Activated naive CD8-positive, alpha-beta T cell treated with anti-CD3 and anti-CD28 coated beads, Interleukin-2, amount 50 U/mL, for 24 hours (primary cell): ENCODE measurements around the gene PPP1R14B.
A peak's percentile ranks its signal among the peaks of the same experiment; 100 is the strongest.

Experiments used
- ATAC-seq: fragments of 150-1000 bp; cut with Tn5 transposase; one replicate; pipeline ENCODE4 v1.10.0; 2021
- DNase-seq: peaks from one replicate; pipeline ENCODE4 v3.0.0; 2021
- H3K27ac Mint-ChIP-seq: one replicate; pipeline ENCODE4 v1.8.0; 2021; ENCODE audit warnings: mild to moderate bottlenecking, mixed read lengths
- H3K27me3 Mint-ChIP-seq: one replicate; pipeline ENCODE4 v1.8.0; 2021; ENCODE audit warnings: mixed read lengths
- H3K36me3 Mint-ChIP-seq: one replicate; pipeline ENCODE4 v1.8.0; 2021; ENCODE audit warnings: low read depth, mixed read lengths
- H3K4me1 Mint-ChIP-seq: one replicate; pipeline ENCODE4 v1.8.0; 2021; ENCODE audit warnings: mixed read lengths
- H3K4me3 Mint-ChIP-seq: one replicate; pipeline ENCODE4 v1.8.0; 2021; ENCODE audit warnings: mild to moderate bottlenecking, moderate library complexity, mixed read lengths
- H3K9me3 Mint-ChIP-seq: one replicate; pipeline ENCODE4 v1.8.0; 2021; ENCODE audit warnings: mixed read lengths

PPP1R14B gene

DNA sequence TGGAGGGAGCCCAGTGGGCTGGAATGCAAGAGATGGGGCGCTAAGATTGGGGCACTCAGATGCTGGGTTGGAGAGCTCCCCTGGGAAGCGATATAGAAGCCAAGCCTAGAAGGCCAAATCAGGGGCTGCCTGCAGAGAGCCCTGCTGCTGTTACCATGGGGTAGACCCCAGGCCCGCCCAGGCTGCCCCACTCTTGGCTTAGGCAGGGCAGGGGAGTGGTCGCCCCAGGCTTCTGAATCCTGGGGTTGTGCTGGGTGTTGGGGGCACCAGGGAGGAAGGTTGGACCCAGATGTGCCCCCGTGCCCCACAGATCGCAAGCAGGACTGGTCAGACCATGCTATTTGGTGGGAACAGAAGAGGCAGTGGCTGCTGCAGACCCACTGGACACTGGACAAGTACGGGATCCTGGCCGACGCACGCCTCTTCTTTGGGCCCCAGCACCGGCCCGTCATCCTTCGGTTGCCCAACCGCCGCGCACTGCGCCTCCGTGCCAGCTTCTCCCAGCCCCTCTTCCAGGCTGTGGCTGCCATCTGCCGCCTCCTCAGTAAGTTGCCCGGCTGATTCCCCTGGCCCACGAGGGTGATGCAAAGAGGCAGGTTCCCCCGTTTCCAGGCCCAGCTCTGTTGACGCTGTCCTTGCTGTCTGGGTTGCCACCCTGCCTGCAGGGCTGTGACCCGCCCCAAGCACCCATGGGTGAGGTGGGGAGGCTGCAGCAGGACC is 36.3 kb downstream of the PPP1R14B start:
- ATAC-seq (no peak), DNase-seq (no peak)
- no peaks in the 10 kb centered on the region for H3K27me3 Mint-ChIP-seq
- H3K4me1 Mint-ChIP-seq = peaks cover 56% of the 10 kb centered on the region
- no peaks in the 10 kb centered on the region for H3K9me3 Mint-ChIP-seq
- H3K36me3 Mint-ChIP-seq = peaks cover 61% of the 10 kb centered on the region
- H3K4me3 Mint-ChIP-seq = no peak overlapping the region
- no peak overlapping the region for H3K27ac Mint-ChIP-seq

DNA sequence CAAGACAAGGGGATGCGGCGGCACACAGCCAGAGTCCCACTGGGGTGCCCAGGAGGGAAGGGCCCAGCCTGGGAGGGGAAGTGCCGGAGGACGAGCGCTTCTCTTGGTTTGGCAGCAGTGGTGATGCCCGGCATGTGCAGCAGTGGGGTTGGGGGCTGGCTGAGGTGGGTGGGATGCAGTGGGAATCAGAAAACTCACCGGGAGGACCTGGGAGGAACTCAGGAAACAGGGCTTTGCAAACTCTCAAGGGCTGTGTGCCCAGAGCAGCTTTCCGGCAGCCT is 37.2 kb downstream of the PPP1R14B start:
- ATAC-seq = no peak
- DNase-seq = no peak
- Mint-ChIP-seq H3K9me3 (no peaks in the 10 kb centered on the region), H3K27me3 (no peaks in the 10 kb centered on the region), H3K27ac (peak overlapping the region; percentile 96), H3K4me1 (peaks cover 55% of the 10 kb centered on the region), H3K4me3 (peak overlapping the region; percentile 93), H3K36me3 (peaks cover 61% of the 10 kb centered on the region)

DNA sequence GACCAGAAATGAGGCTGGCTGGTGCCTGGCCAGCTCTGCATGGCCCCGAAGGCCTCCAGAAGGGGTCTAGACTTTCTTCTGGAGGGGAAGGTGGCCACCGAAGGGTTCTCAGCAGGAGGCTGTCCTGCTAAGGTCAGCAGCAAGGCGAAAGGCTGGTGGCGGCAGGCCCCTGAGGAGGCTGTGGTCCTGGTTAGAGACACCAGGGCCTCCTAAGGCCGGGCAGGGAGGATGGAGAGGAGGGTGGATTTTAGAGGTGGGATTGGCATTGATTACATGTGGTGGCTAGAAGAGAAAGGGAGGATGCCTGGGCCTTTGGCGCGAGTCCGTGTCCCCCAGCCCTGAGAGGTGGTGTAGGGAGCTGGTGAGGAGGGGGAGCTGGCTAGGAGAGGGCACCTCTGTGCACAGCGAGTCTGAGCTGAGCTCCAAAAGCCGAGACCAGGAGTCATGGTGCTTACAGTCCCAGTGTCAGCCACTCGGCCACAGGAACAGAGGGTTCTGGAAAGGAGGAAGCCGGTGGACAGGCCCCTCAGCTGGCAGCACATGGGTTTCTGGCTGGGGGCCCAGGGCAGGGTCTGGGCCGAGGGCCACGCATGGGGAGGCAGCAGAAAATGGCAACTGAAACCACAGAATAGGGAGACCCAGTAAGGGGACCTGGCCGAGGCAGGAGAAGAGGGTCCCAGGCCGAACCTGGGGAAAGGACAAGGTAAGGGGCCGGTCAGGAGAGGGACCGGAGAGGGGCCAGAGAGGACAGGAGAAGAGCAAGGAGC is 37.8 kb downstream of the PPP1R14B start:
- H3K4me1 Mint-ChIP-seq = peaks cover 55% of the 10 kb centered on the region
- peaks cover 64% of the 10 kb centered on the region for H3K36me3 Mint-ChIP-seq
- H3K27ac Mint-ChIP-seq = peak overlapping the region; percentile 96
- no peak for DNase-seq
- no peaks in the 10 kb centered on the region for H3K27me3 Mint-ChIP-seq
- peak overlapping the region; percentile 93 for H3K4me3 Mint-ChIP-seq
- H3K9me3 Mint-ChIP-seq = no peaks in the 10 kb centered on the region
- ATAC-seq = no peak

DNA sequence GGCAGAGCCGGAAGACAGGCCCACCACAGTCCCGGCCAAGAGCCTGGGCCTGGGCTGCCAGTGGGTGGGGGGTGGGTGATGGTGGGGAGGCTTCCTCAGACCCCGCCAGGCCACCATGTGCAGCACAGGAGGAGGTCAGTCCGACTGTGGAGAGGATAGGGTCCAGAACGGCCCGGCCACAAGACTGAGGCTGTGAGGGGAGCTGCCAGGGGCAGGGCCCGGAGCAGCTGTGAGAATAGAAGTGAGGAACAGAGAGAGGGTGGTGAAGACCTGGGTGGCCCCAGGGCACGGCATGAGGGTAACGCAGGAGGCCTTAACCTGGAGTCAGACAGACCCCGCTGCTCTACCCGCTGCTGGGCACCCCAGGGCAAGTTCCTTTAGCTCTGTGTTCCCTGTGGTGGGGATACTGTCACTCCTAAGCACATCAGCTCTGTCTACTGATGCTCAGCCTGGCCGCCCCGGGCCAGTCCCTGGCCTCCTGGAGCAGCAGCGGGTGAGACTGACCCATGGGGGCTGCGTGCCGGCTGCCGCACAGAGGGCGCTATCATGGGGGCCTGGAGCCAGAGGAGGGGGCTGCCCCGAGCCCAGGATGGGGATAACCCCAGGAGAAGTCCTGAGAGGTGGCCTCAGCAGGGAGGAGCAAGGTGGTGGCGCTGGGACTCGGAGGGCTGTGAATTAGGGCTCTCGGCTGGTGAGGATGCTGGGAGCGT is 38.5 kb downstream of the PPP1R14B start:
- Mint-ChIP-seq H3K9me3 (no peaks in the 10 kb centered on the region), H3K27ac (peak overlapping the region; percentile 96), H3K4me3 (peak overlapping the region; percentile 93), H3K36me3 (peaks cover 66% of the 10 kb centered on the region), H3K4me1 (peaks cover 56% of the 10 kb centered on the region), H3K27me3 (no peaks in the 10 kb centered on the region)
- ATAC-seq = no peak
- DNase-seq = no peak

DNA sequence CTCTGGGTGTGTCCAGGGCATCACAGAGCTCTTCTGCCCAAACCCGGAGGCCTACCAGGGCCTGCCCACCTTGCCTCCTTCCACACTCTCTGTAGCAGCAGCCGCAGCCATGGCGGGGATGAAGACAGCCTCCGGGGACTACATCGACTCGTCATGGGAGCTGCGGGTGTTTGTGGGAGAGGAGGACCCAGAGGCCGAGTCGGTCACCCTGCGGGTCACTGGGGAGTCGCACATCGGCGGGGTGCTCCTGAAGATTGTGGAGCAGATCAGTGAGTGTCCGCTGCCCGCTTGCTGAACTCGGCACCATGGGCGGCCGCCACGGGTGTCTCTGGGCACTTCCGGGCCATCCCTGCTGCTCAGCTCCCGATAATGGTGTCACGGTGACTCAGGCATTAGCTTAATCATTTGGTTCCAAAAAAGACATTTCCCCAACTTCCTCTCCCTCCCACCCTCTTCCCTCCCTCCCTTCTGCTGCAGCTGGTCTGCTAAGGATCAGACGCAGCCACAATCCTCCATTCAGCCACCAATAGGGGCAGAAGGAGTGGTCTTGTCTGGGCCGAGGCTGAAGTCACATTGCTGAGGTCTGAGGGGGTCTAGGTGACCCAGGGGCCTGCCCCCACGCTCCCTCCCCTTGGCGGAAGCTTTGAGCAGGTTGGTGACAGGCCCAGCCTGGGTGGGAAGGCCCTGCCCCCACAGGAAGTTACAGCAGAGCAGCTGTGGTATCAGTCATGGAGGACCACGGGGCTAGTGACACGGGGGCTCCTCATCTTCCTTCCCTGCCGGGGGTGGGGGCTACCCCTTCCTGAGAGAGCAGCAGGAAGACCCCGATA is 39.3 kb downstream of the PPP1R14B start:
- DNase-seq = peak; percentile 86
- Mint-ChIP-seq H3K9me3 (no peaks in the 10 kb centered on the region), H3K27ac (peak overlapping the region; percentile 96), H3K36me3 (peaks cover 66% of the 10 kb centered on the region), H3K27me3 (no peaks in the 10 kb centered on the region), H3K4me3 (peak overlapping the region; percentile 93), H3K4me1 (peaks cover 53% of the 10 kb centered on the region)
- peak; percentile 82 for ATAC-seq

DNA sequence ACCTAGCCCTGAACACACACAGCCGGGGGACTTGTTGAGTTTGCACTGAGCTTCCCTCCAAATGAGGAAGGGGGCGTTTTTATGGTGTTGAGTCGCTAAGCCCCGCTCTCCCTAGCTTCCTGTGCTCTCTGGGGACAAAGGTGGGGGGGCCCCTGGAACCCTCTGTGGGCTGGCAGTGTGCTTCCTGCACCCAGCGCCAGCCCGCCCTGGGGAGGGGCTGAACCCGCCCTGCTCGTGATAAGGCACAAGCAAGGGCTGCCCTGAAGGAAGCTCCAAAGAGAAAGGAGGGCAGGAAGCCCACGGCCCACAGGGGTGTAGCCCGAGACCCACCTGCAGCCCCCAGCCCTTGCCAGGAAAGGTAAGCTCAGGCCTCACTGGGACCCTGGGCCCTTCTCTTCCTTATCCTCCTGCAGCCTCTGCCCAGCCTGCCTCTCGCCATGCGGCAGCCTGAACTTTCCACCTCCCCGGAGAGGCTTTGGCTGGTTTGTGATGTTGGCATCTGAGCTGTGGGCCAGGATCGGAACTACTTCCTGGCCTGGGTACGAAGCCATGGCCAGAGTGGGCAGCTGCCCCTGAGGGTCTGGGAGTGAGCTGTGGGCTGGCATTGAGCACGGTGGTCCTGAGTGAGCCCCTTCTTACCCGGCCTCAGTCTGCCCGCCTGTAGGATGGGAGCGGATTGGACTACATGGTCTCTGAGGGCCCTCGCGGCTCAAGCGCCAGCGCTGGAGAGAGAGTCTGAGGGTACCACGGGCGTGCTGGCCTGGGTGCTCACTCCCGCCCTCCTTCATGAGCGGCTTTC is 40.1 kb downstream of the PPP1R14B start, which contains the start of gene FERMT3:
Gene FERMT3 (plus strand): TSS at position 265 of the 799 bp plus-strand sequence. CDS start 644 bp downstream, outside the sequence.
- H3K4me1 Mint-ChIP-seq = peaks cover 50% of the 10 kb centered on the region
- H3K27ac Mint-ChIP-seq = peak within 1 kb of the TSS; percentile 96
- H3K36me3 Mint-ChIP-seq = peaks cover 65% of the 10 kb centered on the region

DNA sequence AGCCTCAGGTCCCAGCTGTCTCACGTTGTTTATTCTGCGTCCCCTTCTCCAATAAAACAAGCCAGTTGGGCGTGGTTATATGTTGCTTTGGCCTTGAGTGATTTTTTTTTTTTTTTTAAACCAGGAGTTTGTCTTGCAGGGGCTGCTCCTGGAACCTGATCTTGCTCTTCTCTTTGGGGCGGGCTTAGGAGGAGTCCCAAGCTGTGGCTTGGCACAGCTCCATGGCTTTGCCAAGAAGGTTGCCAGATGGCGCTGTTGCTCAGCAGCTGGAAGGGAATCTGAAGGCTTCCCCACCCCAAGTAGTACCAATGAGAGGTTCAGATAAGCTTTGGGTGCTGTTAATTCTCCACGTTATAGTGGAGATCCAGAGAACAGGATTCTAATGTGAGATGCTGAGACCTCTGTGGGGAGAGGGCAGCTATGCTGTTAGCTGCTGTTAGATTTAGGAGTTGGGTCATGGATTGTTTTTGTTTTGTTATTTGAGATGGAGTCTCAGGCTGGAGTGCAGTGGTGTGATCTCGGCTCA is 42.2 kb downstream of the PPP1R14B start:
- H3K9me3 Mint-ChIP-seq = no peaks in the 10 kb centered on the region
- DNase-seq (peak; percentile 75), ATAC-seq (peak; percentile 16)
- peaks cover 46% of the 10 kb centered on the region for H3K4me1 Mint-ChIP-seq
- no peaks in the 10 kb centered on the region for H3K27me3 Mint-ChIP-seq
- peak overlapping the region; percentile 96 for H3K27ac Mint-ChIP-seq
- peak overlapping the region; percentile 53 for H3K4me3 Mint-ChIP-seq
- peaks cover 76% of the 10 kb centered on the region for H3K36me3 Mint-ChIP-seq

More for the DNA sequence above, 40.1 kb downstream of the PPP1R14B start, which contains the start of gene FERMT3:
- DNase-seq = peak; percentile 83
- Mint-ChIP-seq H3K4me3 (peak within 1 kb of the TSS; percentile 93), H3K9me3 (no peaks in the 10 kb centered on the region), H3K27me3 (no peaks in the 10 kb centered on the region)
- peak; percentile 62 for ATAC-seq

DNA sequence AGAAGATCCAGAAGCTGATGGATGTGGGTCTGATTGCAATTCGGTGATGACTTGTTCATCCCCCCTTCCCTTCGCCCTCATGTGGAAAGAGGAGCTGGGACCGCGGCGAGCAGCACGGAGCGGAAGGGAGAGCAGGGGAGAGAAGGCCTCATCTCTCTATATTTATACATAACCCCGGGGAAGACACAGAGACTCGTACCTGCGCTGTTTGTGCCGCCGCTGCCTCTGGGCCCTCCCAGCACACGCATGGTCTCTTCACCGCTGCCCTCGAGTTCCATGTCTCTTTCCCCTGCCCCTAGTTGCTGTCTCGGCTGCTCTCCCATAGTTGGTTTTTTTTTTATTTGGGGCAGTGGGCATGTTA is 42.7 kb downstream of the PPP1R14B start:
- H3K9me3 Mint-ChIP-seq = no peaks in the 10 kb centered on the region
- H3K4me1 Mint-ChIP-seq = peaks cover 42% of the 10 kb centered on the region
- no peak overlapping the region for H3K4me3 Mint-ChIP-seq
- H3K27ac Mint-ChIP-seq = peak overlapping the region; percentile 96
- H3K36me3 Mint-ChIP-seq = peaks cover 77% of the 10 kb centered on the region
- ATAC-seq (no peak), DNase-seq (no peak)
- H3K27me3 Mint-ChIP-seq = no peaks in the 10 kb centered on the region

DNA sequence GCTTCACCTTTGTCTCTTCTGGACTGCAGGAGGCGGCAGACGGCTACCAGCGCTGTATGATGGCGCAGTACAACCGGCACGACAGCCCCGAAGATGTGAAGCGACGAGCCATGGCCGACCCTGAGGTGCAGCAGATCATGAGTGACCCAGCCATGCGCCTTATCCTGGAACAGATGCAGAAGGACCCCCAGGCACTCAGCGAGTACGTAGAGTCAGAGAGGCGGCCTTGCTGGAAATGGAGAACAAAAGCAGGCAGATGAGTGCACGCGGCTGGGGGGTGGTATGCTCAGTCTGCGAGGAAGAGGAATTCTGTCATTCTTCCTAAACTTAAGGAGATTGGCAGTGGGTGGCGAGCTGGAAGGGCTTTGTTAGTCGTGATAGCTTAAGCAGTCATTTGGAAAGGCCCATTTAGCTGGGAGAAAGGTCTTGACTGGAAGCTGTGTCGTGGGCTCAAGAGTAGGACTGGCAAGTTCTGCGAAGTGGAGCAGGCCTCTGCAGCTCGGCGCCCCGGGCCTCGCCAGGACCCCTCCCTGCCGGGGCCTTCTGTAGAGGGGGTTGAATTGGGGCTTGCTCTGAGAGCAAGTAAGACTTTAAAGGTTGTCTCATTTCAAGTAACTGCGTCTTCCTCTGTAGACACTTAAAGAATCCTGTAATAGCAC is 43.2 kb downstream of the PPP1R14B start:
- Mint-ChIP-seq H3K4me3 (no peak overlapping the region), H3K9me3 (no peaks in the 10 kb centered on the region), H3K36me3 (peaks cover 75% of the 10 kb centered on the region), H3K27me3 (no peaks in the 10 kb centered on the region), H3K27ac (peak overlapping the region; percentile 40), H3K4me1 (peaks cover 37% of the 10 kb centered on the region)
- DNase-seq (no peak), ATAC-seq (no peak)

DNA sequence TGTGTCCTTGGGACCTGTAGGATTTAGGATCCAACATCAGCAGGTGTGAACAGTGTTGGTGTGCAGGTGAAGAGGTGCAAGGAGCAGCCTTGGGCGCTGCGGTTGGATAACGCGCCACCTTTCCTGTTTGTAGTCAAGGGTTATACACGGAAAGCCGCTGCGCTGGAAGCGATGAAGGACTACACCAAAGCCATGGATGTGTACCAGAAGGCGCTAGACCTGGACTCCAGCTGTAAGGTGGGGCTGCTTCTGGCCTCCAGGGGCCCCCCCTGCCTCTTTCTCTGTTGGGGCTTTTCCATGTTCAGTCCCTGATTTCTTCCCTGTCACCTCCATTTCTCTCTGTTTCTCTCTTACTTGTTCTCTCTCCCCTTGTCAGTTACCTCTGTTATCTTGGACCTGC is 43.8 kb downstream of the PPP1R14B start:
- no peaks in the 10 kb centered on the region for H3K27me3 Mint-ChIP-seq

DNA sequence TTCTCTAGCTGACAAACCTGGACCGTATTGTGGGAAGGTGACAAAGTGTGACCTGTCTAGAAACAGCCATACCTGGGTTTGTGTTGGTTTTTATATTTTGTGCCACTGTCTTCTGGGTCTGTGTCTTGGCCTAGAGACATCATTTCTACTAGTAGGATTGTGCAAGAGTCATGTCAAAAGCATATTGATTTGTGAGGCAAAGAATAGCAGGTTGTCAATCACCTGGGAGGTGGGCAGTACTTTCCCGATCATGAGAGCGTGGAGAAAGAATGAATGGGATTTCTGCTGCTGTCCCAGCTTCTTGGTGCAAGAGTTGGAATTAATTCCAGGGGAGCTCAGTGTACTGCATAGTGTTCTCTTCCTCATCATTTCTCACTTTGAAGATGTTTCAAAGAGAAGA is 45.2 kb downstream of the PPP1R14B start:
- H3K27ac Mint-ChIP-seq = no peak overlapping the region

More for the DNA sequence above, 43.8 kb downstream of the PPP1R14B start:
- DNase-seq (no peak), ATAC-seq (no peak)
- Mint-ChIP-seq H3K27ac (no peak overlapping the region), H3K36me3 (peaks cover 79% of the 10 kb centered on the region), H3K4me1 (peaks cover 34% of the 10 kb centered on the region), H3K9me3 (no peaks in the 10 kb centered on the region), H3K4me3 (no peak overlapping the region)

DNA sequence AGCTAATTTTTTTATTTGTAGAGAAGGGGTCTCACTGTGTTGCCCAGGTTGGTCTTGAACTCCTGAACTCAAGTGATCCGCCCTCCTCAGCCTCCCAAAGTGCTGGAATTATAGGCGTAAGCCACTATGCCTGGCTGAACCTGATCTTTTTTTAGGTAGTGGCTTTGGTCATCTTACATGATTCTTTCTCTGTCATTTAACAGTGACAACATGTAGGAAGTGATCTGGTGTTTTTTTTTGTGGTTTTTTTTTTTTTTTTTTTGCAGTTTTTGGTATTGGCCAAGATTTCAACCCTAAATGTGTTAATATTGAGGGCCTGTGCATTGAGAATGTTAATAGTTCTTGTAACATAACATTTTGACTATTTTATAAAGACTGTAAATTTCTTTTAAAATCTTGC is 48.2 kb downstream of the PPP1R14B start:
- H3K27ac Mint-ChIP-seq = no peak overlapping the region
- no peaks in the 10 kb centered on the region for H3K27me3 Mint-ChIP-seq
- no peak for DNase-seq
- peaks cover 11% of the 10 kb centered on the region for H3K4me1 Mint-ChIP-seq
- H3K36me3 Mint-ChIP-seq = peaks cover 83% of the 10 kb centered on the region
- ATAC-seq = no peak
- no peaks in the 10 kb centered on the region for H3K9me3 Mint-ChIP-seq
- H3K4me3 Mint-ChIP-seq = no peak overlapping the region

More for the DNA sequence above, 45.2 kb downstream of the PPP1R14B start:
- H3K27me3 Mint-ChIP-seq = no peaks in the 10 kb centered on the region
- no peak overlapping the region for H3K4me3 Mint-ChIP-seq
- peaks cover 35% of the 10 kb centered on the region for H3K4me1 Mint-ChIP-seq
- no peaks in the 10 kb centered on the region for H3K9me3 Mint-ChIP-seq
- DNase-seq (no peak), ATAC-seq (no peak)
- H3K36me3 Mint-ChIP-seq = peaks cover 81% of the 10 kb centered on the region

DNA sequence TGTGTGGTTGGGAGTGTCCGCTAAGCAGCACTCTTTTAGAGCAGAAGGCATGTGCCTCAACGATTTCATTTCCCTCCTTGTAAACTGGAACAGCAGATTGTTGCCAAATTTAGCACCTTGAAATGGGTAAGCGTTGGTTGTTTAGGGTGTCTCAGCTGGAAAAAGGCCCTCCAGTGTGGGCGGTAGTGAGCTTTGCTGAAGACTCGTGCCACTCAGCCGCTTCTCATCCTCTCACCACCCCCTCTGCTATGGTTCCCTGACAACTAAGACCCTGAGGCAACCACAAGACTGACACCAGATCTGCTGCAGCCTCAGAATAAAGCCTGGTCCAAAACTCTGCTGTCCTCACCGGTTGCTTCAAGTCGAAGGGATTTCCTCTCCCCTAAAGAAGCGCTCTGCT is 50.1 kb downstream of the PPP1R14B start:
- peaks cover 19% of the 10 kb centered on the region for H3K4me1 Mint-ChIP-seq
- H3K27me3 Mint-ChIP-seq = no peaks in the 10 kb centered on the region
- no peak overlapping the region for H3K27ac Mint-ChIP-seq
- H3K9me3 Mint-ChIP-seq = no peaks in the 10 kb centered on the region
- ATAC-seq (no peak), DNase-seq (no peak)
- no peak overlapping the region for H3K4me3 Mint-ChIP-seq
- peaks cover 80% of the 10 kb centered on the region for H3K36me3 Mint-ChIP-seq
